ENCODE measurements around the gene CDC5L. TPM values are rescaled to one million over a fixed set of nuclear protein-coding genes. Genes with fewer than 3 reads are reported as not detected.

Gene CDC5L
- total RNA-seq, 4 donors from 2014 or later: 10.0 to 19.3 (median 14.7) TPM

DNA sequence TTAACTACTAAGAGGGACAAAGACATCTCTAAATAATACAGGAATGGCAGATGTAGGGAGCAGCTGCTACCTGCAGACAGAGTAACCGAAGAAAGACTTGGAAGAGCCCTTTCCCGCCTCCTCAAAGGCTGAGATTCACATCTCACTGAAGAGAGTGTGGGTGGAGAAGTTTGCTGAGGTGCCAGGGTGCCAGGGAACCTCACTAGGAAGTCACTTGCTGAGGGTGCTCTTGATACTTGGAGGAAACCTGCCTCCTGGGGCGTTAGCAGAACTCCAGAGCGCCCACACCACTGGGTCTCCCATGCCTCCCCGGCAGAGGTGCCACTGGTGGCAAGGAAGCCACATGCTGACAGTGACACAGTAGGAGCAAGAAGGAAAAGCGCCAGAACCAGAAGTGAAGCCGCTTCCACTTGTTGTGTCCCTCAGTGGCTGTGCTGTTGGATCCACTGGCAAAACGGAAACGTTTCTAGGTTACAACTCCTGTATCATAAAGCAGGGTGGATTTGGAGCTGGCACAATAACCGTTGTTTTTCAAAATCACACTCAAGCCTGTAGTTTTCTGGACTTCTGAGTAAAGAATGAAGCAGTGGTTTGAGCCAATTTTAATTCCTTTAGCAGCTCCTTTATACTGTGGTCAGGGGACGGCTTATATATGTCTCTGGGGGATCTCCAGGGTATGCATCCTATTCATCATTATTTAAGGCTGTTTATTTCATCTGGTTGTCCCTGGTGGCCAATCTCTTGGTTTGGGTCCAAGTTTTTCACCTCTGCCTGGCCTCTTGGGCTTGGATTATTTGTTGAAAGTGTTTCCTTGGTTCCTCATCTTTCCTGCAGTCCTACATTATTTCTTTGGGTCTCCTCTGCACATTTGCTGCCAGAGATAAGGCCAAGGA lies 64.5 kb downstream of the CDC5L start:
- H3K4me3 ChIP-seq: no peak overlapping the region

DNA sequence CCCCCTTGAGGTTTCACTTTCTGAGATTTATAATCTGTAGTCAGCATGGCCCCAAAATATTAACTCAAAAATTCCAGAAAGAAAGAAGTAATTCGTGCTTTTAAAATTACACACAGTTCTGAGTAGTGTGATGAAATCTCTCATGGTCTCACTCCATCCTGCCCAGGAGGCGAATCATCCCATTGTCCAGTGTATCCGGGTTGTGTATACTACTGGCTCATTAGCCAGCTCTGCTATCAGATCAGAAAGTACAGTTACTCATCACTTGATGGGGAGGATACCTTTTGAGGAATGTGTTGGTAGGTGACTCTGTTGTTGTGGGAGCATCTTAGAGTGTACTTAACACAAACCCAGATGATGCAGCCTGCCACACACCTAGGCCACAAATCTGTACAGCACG lies 65.2 kb downstream of the CDC5L start:
- peaks cover 6 to 21% (median 14%) of the 10 kb centered on the region in 3 donors for H3K4me1 ChIP-seq
- no peak for TF ChIP-seq POLR2A (IDR thresholded peaks at IDR 0.05)
- TF ChIP-seq, protein P1, sequence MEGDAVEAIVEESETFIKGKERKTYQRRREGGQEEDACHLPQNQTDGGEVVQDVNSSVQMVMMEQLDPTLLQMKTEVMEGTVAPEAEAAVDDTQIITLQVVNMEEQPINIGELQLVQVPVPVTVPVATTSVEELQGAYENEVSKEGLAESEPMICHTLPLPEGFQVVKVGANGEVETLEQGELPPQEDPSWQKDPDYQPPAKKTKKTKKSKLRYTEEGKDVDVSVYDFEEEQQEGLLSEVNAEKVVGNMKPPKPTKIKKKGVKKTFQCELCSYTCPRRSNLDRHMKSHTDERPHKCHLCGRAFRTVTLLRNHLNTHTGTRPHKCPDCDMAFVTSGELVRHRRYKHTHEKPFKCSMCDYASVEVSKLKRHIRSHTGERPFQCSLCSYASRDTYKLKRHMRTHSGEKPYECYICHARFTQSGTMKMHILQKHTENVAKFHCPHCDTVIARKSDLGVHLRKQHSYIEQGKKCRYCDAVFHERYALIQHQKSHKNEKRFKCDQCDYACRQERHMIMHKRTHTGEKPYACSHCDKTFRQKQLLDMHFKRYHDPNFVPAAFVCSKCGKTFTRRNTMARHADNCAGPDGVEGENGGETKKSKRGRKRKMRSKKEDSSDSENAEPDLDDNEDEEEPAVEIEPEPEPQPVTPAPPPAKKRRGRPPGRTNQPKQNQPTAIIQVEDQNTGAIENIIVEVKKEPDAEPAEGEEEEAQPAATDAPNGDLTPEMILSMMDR (IDR thresholded peaks at IDR 0.05): no peak
- 50 to 70% methylated on average over 4 of the region's 4 CpGs for WGBS, 2 donors

More for the DNA sequence above, 64.5 kb downstream of the CDC5L start:
- Histone ChIP-seq H3K27me3 (no peaks in the 10 kb centered on the region), H3K27ac (peak overlapping the region in 1 of 4 donors; percentile 19), H3K4me1 (peaks cover 6 to 14% (median 10%) of the 10 kb centered on the region in 3 donors), H3K9me3 (no peaks in the 10 kb centered on the region), H3K36me3 (peaks cover 0 to 38% (median 7%) of the 10 kb centered on the region in 3 donors)
- DNase-seq: no peak
- TF ChIP-seq, protein P1 (IDR thresholded peaks at IDR 0.05): no peak
- no peak for TF ChIP-seq POLR2A (IDR thresholded peaks at IDR 0.05)
- 68 to 77% methylated on average over 10 to 11 of the region's 11 CpGs for WGBS, 2 donors
- intact Hi-C loops (cut with DNase I): no loop called here

DNA sequence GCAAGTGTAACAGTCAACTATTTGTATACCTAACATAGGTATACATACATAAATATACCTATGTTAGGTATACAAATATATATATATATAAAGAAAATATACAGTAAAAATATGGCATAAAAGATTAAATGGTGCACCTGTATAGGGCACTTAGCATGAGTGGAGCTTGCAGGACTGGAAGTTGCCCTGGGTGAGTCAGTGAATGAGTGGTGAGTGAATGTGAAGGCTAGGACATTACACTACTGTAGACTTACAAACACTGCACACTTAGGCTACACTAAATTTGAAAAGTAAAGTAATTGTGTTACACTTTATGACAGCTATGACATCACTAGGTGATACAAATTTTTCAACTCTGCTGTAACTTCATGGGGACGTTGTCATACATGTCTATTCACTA lies 65.6 kb downstream of the CDC5L start:
- 87 to 89% methylated on average over 1 of the region's 1 CpG for WGBS, 2 donors
- TF ChIP-seq, protein P1 (IDR thresholded peaks at IDR 0.05): no peak
- no peak for TF ChIP-seq POLR2A (IDR thresholded peaks at IDR 0.05)

More for the DNA sequence above, 65.2 kb downstream of the CDC5L start:
- peak overlapping the region in 1 of 4 donors; percentile 19 for H3K27ac ChIP-seq
- H3K4me3 ChIP-seq: no peak overlapping the region
- no peak for DNase-seq
- peaks cover 0 to 32% (median 5%) of the 10 kb centered on the region in 3 donors for H3K36me3 ChIP-seq
- H3K9me3 ChIP-seq: no peaks in the 10 kb centered on the region
- intact Hi-C loops (cut with DNase I): no loop called here
- H3K27me3 ChIP-seq: peaks cover 0 to under 1% (median 0%) of the 10 kb centered on the region in 4 donors

DNA sequence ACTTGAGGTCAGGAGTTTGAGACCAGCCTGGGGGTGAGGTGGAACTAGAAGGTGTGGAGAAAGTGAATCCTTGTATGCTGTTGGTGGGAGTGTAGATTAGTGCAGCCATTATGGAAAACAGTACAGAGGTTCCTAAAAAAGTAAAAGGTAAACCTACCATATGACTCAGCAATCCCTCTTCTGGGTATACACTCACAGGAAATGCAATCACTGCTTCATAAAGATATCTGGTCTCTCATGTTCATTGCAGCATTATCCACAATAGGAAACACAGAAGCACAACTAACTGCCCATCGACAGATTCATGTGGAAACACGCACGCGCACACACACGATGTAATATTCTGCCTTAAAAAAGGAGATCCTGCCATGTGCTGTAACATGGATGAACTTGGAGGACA lies 66.7 kb downstream of the CDC5L start:
- intact Hi-C loops (cut with DNase I): no loop called here
- H3K4me1 ChIP-seq: peaks cover 6 to 24% (median 14%) of the 10 kb centered on the region in 3 donors
- peaks cover 0 to 19% (median 0%) of the 10 kb centered on the region in 3 donors for H3K36me3 ChIP-seq
- H3K27me3 ChIP-seq: peaks cover 0 to 15% (median 0%) of the 10 kb centered on the region in 4 donors
- no peaks in the 10 kb centered on the region for H3K9me3 ChIP-seq
- no peak overlapping the region for H3K4me3 ChIP-seq
- H3K27ac ChIP-seq: no peak overlapping the region
- WGBS, 2 donors: 71 to 83% methylated on average over 5 of the region's 5 CpGs
- no peak for DNase-seq
- TF ChIP-seq, protein P1 (IDR thresholded peaks at IDR 0.05): no peak
- no peak for TF ChIP-seq POLR2A (IDR thresholded peaks at IDR 0.05)

More for the DNA sequence above, 65.6 kb downstream of the CDC5L start:
- no peak for DNase-seq
- Histone ChIP-seq H3K4me1 (peaks cover 6 to 24% (median 14%) of the 10 kb centered on the region in 3 donors), H3K27me3 (peaks cover 0 to 5% (median 0%) of the 10 kb centered on the region in 4 donors), H3K9me3 (no peaks in the 10 kb centered on the region), H3K4me3 (no peak overlapping the region), H3K27ac (no peak overlapping the region), H3K36me3 (peaks cover 0 to 27% (median under 1%) of the 10 kb centered on the region in 3 donors)
- intact Hi-C loops (cut with DNase I): no loop called here

Data from esophagus squamous epithelium (tissue), 5 donors.